T-helper 17 cell (primary cell): ENCODE measurements around the gene RGL3. TPM values are rescaled to one million over a fixed set of nuclear protein-coding genes. Genes with fewer than 3 reads are reported as not detected.
"Not testable (repeated sequence)": the region's sequence is repeated elsewhere in the genome, so short reads cannot be mapped to it uniquely, and the experiment has no call there.

Experiments used
- ATAC-seq: fragments of 150-1000 bp; cut with Tn5 transposase; 2 replicates; pipeline ENCODE4 v1.10.0; 2021; ENCODE audit warnings: mild to moderate bottlenecking, moderate library complexity
- DNase-seq, 3 donors: peaks; one replicate each; pipeline versions ENCODE4 v3.0.0 to v3.0.0-alpha.2; 2020 to 2021
- H3K9me3 ChIP-seq: one replicate; pipeline ENCODE4 v1.7.0; 2013; ENCODE audit warnings: low read length, mild to moderate bottlenecking; ENCODE audit not compliant: control insufficient read depth, poor library complexity, severe bottlenecking
- H3K27ac Mint-ChIP-seq: one replicate; pipeline ENCODE4 v1.8.0; 2022; ENCODE audit warnings: mild to moderate bottlenecking, moderate library complexity, mixed read lengths
- H3K27me3 Mint-ChIP-seq: one replicate; pipeline ENCODE4 v1.8.0; 2022; ENCODE audit warnings: mixed read lengths
- H3K36me3 Mint-ChIP-seq: one replicate; pipeline ENCODE4 v1.8.0; 2022; ENCODE audit warnings: low read depth, mixed read lengths
- H3K4me1 Mint-ChIP-seq: one replicate; pipeline ENCODE4 v1.8.0; 2022; ENCODE audit warnings: mild to moderate bottlenecking, mixed read lengths
- H3K4me3 Mint-ChIP-seq: one replicate; pipeline ENCODE4 v1.8.0; 2022; ENCODE audit warnings: mild to moderate bottlenecking, moderate library complexity, mixed read lengths
- total RNA-seq, 4 donors: library from RNA in 2 of 4; stranded (reverse) in 2 of 4; gene quantifications; one replicate each; pipeline ENCODE4 v1.2.3 and lab custom pipeline; 2022 to 2026

RGL3 gene
- total RNA-seq, 2 donors from 2014 or later, result not detected

- H3K9me3 ChIP-seq, H3K4me1 Mint-ChIP-seq, H3K36me3 Mint-ChIP-seq, H3K4me3 Mint-ChIP-seq, ATAC-seq, H3K27ac Mint-ChIP-seq, DNase-seq: not testable (repeated sequence)
- peaks cover 17% of the 10 kb centered on the region for H3K27me3 Mint-ChIP-seq
Observed at GRCh38 chr19:11455233-11455554, 36.1 kb upstream of the RGL3 start.

GRCh38 chr19:11453468-11454341 lies 34.6 kb upstream of the RGL3 start:
- H3K27ac Mint-ChIP-seq, result no peak overlapping the region
- DNase-seq (no peak), ATAC-seq (peak; percentile 51)
- no peaks in the 10 kb centered on the region for H3K36me3 Mint-ChIP-seq
- H3K4me3 Mint-ChIP-seq, result no peak overlapping the region
- peaks cover 2% of the 10 kb centered on the region for H3K4me1 Mint-ChIP-seq
- no peaks in the 10 kb centered on the region for H3K9me3 ChIP-seq
- H3K27me3 Mint-ChIP-seq, result peaks cover 10% of the 10 kb centered on the region

- no peak overlapping the region for H3K27ac Mint-ChIP-seq
Observed at GRCh38 chr19:11452620-11453310, 33.7 kb upstream of the RGL3 start.

GRCh38 chr19:11451871-11452619 lies 32.9 kb upstream of the RGL3 start:
- H3K36me3 Mint-ChIP-seq, result no peaks in the 10 kb centered on the region
- DNase-seq (no peak), ATAC-seq (no peak)
- H3K4me3 Mint-ChIP-seq, result no peak overlapping the region
- H3K27ac Mint-ChIP-seq, result no peak overlapping the region
- no peaks in the 10 kb centered on the region for H3K27me3 Mint-ChIP-seq
- H3K9me3 ChIP-seq, result no peaks in the 10 kb centered on the region
- H3K4me1 Mint-ChIP-seq, result peaks cover 2% of the 10 kb centered on the region

More at GRCh38 chr19:11452620-11453310, 33.7 kb upstream of the RGL3 start:
- H3K36me3 Mint-ChIP-seq, result no peaks in the 10 kb centered on the region
- peaks cover under 1% of the 10 kb centered on the region for H3K27me3 Mint-ChIP-seq
- DNase-seq (no peak), ATAC-seq (no peak)
- H3K4me3 Mint-ChIP-seq, result no peak overlapping the region
- peaks cover 2% of the 10 kb centered on the region for H3K4me1 Mint-ChIP-seq
- no peaks in the 10 kb centered on the region for H3K9me3 ChIP-seq

- no peaks in the 10 kb centered on the region for H3K9me3 ChIP-seq
- ATAC-seq (no peak), DNase-seq (no peak)
- Mint-ChIP-seq H3K4me3 (no peak overlapping the region), H3K36me3 (no peaks in the 10 kb centered on the region), H3K27me3 (no peaks in the 10 kb centered on the region), H3K4me1 (peaks cover 4% of the 10 kb centered on the region), H3K27ac (no peak overlapping the region)
Observed at GRCh38 chr19:11451327-11451870, 32.3 kb upstream of the RGL3 start.

GRCh38 chr19:11450570-11451326 lies 31.6 kb upstream of the RGL3 start:
- Mint-ChIP-seq H3K4me1 (peaks cover 4% of the 10 kb centered on the region), H3K27ac (no peak overlapping the region), H3K4me3 (no peak overlapping the region), H3K27me3 (no peaks in the 10 kb centered on the region), H3K36me3 (no peaks in the 10 kb centered on the region)
- H3K9me3 ChIP-seq, result no peaks in the 10 kb centered on the region
- ATAC-seq (no peak), DNase-seq (no peak)

GRCh38 chr19:11448923-11449554 lies 29.9 kb upstream of the RGL3 start:
- no peaks in the 10 kb centered on the region for H3K9me3 ChIP-seq
- DNase-seq (no peak), ATAC-seq (no peak)
- Mint-ChIP-seq H3K4me1 (peaks cover 7% of the 10 kb centered on the region), H3K36me3 (peaks cover 2% of the 10 kb centered on the region), H3K4me3 (no peak overlapping the region), H3K27ac (no peak overlapping the region), H3K27me3 (no peaks in the 10 kb centered on the region)

- H3K36me3 Mint-ChIP-seq, result peaks cover 2% of the 10 kb centered on the region
- H3K4me3 Mint-ChIP-seq, result no peak overlapping the region
- H3K4me1 Mint-ChIP-seq, result peaks cover 7% of the 10 kb centered on the region
- no peak for ATAC-seq
- no peak overlapping the region for H3K27ac Mint-ChIP-seq
- no peaks in the 10 kb centered on the region for H3K27me3 Mint-ChIP-seq
- H3K9me3 ChIP-seq, result no peaks in the 10 kb centered on the region
- no peak for DNase-seq
Observed at GRCh38 chr19:11448410-11448809, 29.3 kb upstream of the RGL3 start.

- no peak overlapping the region for H3K4me3 Mint-ChIP-seq
- ATAC-seq (no peak), DNase-seq (no peak)
- H3K9me3 ChIP-seq, result no peaks in the 10 kb centered on the region
- H3K36me3 Mint-ChIP-seq, result peaks cover 2% of the 10 kb centered on the region
- H3K27me3 Mint-ChIP-seq, result no peaks in the 10 kb centered on the region
- H3K4me1 Mint-ChIP-seq, result peaks cover 7% of the 10 kb centered on the region
- H3K27ac Mint-ChIP-seq, result no peak overlapping the region
Observed at GRCh38 chr19:11447347-11448262, 28.5 kb upstream of the RGL3 start.

- Mint-ChIP-seq H3K27me3 (no peaks in the 10 kb centered on the region), H3K4me1 (peaks cover 10% of the 10 kb centered on the region), H3K36me3 (peaks cover 7% of the 10 kb centered on the region), H3K4me3 (no peak overlapping the region), H3K27ac (no peak overlapping the region)
- H3K9me3 ChIP-seq, result no peaks in the 10 kb centered on the region
- DNase-seq, result peak; percentile 32 to 47 (median 39)
- peak; percentile 69 for ATAC-seq
Observed at GRCh38 chr19:11446652-11447301, 27.7 kb upstream of the RGL3 start.

- Mint-ChIP-seq H3K27ac (no peak overlapping the region), H3K4me3 (no peak overlapping the region), H3K36me3 (peaks cover 8% of the 10 kb centered on the region), H3K4me1 (peaks cover 11% of the 10 kb centered on the region), H3K27me3 (no peaks in the 10 kb centered on the region)
- ATAC-seq (no peak), DNase-seq (no peak)
- H3K9me3 ChIP-seq, result no peaks in the 10 kb centered on the region
Observed at GRCh38 chr19:11446271-11446651, 27.1 kb upstream of the RGL3 start.
